GM13977 (cell line): Measurements from ENCODE around the gene PALMD.

Experiments
- DNase-seq: peaks from one replicate; pipeline ENCODE4 v3.0.0; 2012; ENCODE audit warnings: low spot score
- in situ Hi-C: fragments of 300-500 bp; cut with MboI; formaldehyde crosslinking; loops from one replicate; pipeline ENCODE4 v1.12.0; 2022; ENCODE audit warnings: low sequenced_read_pairs, low pct_unique_long_range_greater_than_20kb, mixed read lengths, inconsistent platforms; ENCODE audit not compliant: unreplicated experiment
- TF ChIP-seq, protein P1 (sequence below): IDR thresholded peaks from 2 replicates; pipeline ENCODE4 v1.5.1; 2012; ENCODE audit warnings: mild to moderate bottlenecking, control low read depth; ENCODE audit not compliant: insufficient read depth; ENCODE audit errors: extremely low read depth, missing control alignments

Gene PALMD

DNA sequence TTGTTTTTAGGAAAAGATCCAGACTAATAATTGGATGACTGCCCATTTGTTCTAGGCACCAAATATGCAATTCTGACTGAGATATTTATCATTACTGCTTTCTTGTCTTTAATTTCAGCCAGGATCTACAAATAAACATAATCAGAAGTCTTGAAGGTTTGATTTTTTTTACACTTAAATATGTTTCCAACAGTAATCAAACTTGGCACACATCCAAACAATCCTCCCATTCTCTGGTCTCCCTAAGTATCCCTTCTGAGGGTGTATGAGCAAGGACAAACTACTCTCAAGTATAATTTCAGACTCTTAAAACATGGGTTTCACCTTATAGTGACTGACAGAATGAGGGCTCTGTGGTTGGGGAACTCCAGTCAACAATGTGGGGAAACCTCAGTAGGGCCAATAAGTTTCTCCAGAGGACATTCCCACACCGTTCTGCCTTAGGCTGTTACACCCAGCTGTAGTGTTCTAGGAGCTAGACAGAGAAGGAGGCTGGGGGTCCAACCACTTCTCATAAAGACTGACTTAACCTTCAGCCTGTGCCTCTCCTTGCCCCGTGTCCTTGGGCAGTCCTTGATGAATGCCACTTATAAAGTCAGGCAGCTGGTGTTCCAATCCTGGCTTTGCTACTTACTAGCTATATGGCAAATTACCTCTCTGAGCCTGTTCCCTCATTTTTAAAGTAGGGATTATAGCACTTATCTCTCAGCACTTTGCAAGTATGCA is 1.5 kb upstream of the PALMD start:
- TF ChIP-seq, protein P1, sequence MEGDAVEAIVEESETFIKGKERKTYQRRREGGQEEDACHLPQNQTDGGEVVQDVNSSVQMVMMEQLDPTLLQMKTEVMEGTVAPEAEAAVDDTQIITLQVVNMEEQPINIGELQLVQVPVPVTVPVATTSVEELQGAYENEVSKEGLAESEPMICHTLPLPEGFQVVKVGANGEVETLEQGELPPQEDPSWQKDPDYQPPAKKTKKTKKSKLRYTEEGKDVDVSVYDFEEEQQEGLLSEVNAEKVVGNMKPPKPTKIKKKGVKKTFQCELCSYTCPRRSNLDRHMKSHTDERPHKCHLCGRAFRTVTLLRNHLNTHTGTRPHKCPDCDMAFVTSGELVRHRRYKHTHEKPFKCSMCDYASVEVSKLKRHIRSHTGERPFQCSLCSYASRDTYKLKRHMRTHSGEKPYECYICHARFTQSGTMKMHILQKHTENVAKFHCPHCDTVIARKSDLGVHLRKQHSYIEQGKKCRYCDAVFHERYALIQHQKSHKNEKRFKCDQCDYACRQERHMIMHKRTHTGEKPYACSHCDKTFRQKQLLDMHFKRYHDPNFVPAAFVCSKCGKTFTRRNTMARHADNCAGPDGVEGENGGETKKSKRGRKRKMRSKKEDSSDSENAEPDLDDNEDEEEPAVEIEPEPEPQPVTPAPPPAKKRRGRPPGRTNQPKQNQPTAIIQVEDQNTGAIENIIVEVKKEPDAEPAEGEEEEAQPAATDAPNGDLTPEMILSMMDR, result no peak
- no peak for DNase-seq
- in situ Hi-C loops, result no loop called here

DNA sequence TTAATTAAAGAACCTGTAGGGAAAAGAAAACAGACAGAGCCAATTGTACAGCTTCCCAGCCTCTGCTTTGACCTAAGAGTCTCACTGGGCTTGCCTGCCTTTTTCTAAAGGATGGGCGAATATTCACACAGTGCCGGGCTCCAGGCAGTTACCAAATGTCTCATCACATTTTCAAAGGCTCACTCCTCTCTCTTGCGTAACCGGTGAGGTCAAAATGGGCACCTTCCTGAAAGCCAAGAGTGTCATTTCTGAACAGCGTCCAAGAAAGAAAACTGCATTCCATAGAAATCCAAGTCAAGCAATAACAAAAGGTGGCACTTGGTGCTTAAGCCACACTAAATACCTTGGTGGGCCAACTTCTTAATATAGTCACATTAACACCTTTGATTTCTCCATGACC is 710 bp upstream of the PALMD start:
- TF ChIP-seq, protein P1, result no peak
- in situ Hi-C loops, result no loop called here
- no peak for DNase-seq

DNA sequence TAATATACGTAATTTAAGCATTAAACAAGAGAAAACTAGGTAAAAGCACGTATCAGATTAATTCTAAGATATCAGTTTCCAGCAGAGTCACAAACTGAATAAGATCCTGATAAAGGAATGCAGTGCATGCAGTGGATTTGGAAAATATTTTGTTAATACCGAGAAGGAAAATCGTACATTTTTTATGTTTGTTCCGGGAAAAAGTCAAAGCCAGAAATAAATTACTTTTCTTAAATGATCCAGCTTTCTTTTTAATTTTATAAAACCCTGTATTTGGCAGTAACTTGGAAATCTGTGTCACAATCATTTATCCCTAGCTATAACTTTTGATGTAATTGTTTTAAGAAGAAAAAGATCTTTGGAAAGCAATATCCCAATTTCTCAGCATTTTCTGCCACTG is 955 bp downstream of the PALMD start:
- DNase-seq, result no peak
- in situ Hi-C loops, result no loop called here
- TF ChIP-seq, protein P1, result no peak

DNA sequence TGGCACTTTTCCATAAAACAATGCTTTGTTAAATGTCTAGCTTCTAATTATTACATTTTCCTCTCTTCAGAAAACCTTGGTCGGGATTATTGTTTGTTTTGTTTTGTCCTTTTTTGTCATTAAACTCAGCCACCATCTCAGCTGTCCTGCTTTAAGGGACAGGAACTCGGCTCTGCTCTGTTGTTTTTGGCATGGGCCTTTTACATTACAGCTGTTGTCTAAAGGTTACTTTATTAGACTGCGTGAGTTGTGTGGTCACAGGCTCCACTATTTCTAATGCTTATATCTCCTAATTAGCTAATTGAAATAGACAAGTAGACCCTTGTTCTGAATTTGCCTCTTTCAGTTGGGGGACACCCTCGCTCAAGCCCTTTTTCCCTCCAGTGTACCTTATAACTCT is 1.6 kb downstream of the PALMD start:
- TF ChIP-seq, protein P1, result no peak
- no peak for DNase-seq
- in situ Hi-C loops, result no loop called here

DNA sequence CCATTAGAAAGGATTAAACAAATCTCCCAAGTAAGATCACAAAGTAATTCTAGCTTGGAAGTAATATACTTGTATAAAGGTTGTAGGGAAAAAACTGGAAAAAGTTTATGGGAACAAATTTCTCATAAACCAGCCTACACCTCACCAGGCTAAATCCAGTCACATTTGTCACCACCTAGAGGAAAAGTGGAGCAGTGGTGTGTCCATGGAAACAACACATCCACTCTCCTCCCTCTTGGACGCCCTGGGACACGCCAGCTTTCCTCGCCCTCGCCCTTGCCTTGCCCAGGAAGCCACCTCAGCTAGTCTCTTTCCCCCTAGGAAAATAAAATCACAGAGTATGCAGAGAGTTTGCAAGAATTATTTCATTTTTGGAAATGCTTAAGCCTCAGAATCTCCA is 2.2 kb downstream of the PALMD start:
- TF ChIP-seq, protein P1, result no peak
- in situ Hi-C loops, result no loop called here
- no peak for DNase-seq

DNA sequence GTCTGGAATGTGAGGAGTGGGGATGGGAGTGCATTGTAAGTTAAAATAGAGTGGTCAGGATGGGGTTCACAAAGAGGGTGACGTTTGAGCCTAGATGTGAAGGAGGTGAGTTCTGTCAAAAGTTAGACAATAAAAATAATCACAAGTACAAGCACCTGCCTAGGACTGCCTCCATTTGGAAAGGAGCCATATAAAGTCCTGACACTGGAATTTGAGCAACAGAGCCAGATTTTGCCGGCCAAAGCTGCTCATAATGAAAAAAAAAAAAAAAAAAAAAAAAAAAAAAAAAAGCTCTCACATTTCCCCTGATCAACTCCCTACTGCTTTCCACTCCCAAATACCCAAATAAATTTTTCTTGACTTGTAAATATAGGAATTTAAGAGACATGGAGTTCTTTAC is 4.1 kb downstream of the PALMD start:
- in situ Hi-C loops, result no loop called here
- no peak for DNase-seq
- TF ChIP-seq, protein P1, result no peak

DNA sequence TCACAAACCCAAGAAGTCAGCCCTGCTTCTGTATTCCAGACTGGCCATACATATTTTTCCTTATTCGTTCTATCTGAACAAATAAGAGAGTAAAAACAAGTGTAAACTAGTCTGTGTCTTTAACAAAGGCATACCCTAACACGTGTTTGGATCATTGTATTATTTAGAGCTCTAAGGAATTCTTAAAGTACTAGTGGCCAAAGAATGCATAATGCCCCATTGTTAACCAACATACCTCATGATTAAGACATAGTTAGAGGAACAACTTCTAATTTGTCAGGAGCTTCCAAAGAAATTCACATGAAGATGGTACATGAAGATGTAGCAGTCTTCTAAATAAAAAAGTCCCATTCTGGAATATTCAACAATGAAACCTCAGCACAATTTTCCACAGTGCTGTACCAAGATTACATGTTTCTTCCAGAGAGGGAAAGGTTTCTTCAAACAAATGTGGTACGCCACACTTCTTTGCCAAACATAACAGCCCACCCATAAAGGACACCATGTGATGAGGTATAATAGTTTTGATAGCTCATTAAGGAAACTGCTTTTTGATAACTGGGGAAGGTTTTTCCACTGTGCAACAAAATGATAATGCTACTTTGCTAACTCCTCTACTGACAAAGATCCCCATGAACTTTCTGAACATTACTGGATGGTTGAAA is 5.0 kb downstream of the PALMD start:
- in situ Hi-C loops, result no loop called here
- DNase-seq, result no peak
- TF ChIP-seq, protein P1, result no peak
